NAMALWA (cell line): Measurements from ENCODE around the gene MVB12B.

Experiments used
- DNase-seq: peaks from one replicate; pipeline ENCODE4 v3.0.0-alpha.2; 2015; ENCODE audit warnings: low spot score

The MVB12B gene

GRCh38 chr9:126431077-126431742 is 104.6 kb downstream of the MVB12B start:
- DNase-seq = no peak

DNA sequence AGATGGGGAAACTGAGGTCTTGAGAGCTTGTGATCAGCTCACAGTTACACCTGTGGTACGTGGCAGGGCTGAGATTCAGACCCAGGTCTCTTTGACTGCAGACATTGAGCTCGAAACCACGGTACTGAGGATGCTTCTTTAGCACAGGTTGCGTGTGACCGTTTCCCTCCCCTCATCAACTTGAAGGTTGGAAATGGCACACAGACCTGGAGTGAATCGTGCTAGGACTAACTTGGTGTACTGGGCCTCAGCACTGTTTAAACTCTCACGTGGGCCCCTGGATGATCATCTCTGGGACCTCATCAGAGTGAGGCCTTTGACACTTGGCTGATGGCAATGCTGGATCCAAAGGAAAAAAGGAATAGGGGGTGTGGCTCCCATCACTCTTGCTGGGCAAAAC is 106.0 kb downstream of the MVB12B start:
- no peak for DNase-seq

- no peak for DNase-seq
These were observed 108.5 kb downstream of the MVB12B start for GRCh38 chr9:126435105-126435504.

DNA sequence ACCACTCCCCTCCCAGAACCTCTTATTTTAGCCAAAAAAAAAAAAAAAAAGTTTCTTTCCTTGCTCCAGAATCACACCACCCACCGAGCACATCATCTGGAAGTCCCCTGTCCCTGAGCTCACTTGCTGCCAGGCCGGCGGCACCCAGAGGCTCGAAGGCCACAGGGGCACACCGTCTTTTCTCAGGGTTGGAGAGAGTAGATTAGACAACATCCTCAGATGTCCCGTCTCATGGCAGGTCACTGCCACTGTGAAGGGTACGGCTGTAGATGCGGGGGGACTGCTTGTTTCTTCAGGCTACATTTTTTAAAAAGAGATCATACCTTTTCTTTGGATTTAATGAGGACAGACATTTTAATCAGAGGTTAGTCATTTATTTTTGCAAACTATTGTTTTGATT is 109.0 kb downstream of the MVB12B start:
- no peak for DNase-seq

DNA sequence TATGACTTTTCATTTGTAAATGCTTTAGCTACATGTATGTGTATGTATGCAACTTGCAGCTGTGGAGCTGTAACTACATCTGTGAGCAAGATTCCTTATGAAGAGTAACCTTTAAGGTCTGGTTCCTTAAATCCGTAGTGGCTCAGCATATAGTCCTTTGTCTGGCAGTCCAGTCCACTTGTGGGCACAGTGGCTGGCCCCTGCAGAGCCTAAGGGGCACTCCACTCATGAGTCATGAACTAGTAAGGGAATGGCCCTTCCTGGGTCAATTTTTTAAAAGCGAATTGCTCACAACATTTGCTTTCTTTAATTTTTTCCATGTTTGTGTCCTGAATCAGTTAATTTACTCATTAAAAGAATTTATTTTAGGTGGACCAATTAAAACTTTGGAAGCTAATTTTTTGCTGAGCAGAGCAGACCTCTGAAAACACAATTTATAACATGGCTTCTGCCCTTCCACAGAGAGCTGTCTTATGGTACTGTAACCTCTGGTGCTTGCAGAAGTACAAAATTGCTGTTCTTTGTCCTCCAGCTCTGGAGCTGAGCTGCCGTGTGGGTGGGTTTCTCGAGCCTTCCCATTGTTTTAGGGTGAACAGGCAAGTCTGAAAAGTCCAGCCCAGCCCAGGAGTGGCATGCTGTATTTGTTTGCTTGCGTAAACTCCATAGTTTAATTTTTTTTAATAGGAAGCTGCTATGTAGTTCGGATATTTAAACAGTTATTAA is 110.1 kb downstream of the MVB12B start:
- no peak for DNase-seq

GRCh38 chr9:126437268-126437666 is 110.6 kb downstream of the MVB12B start:
- DNase-seq = no peak

DNA sequence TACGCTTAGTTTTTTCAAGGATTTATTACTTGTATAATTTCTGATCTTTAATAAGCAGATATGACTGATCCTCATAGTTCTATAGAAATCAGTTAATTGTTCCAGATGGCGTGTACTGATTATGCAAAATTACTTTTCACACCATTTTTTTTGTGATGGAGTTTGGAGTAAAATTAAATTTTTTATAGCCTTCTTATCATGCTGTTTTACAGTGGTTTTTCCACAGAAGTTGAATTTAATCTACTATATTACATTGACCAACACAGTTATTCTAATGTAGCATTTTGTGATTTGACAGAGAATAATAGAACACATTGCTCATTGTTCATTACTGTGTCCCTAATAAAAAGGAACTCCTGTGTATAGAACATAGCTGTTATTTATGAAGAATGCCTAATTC is 111.1 kb downstream of the MVB12B start:
- no peak for DNase-seq

DNA sequence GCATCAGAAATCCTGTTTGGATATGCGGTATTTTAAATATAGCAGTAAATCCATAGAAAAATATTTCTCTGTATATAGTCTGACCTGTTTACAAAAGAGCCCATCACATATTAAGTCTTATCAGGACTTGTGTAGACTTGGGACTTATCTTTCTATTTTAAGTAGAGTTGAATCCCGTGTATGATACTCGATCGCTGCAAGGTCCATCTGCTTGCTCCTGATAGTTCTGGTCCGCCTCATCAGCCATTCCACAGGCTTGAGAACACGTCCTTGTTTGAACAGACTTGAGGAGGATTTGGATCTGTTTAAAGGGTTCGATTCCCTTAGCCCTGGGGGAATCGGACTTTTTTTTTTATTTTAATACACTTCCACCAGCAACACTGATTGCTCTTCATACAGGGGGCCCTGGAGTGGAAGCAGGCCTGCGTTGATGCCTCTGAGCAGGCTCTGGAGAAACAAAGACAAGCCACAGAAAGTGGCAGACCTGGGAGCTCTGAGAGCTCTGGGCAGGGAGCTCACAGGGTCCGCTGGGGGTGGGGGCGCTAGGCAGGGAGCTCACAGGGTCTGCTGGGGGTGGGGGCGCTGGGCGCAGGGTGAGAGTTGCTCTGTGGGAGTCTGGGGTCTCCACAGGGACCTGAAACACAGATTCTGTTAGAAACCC is 112.2 kb downstream of the MVB12B start:
- DNase-seq = no peak

- DNase-seq = no peak
These were observed 112.8 kb downstream of the MVB12B start for GRCh38 chr9:126439402-126439765.

DNA sequence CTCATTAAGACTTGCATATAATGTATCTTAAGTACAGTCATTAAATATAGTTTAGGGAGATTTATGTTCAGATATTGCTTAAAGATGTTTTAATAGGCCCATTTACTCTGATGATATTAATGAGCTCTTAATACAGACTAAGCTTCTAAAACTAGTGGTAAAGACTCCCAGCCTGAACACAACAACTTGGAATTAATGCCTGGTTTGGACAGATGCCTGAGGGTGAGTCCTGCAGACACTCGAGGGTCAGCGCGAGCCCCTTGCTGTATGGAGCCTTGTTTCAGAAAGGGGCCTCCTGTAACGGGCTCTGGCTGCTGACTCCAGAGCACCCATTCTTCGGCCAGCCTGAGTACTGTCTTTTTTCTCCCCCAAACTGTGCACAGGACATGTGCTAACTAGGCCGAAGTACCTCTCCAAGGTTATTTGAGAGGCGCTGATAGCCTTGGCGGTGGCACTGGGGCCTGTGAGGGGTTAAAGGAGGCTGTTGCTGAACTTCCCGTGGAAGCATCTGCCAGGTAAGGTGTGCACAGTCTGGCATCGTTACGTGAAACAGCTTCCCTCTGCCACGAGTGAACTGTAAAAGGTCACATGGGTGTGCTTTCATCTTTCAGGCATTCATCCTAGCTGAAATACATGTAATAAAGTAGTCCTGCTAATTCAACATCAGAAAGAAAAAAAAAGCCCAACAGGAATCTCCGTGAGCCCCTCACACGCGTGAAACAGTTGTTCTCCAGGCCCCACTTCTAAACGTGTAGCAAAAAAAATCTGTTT is 113.4 kb downstream of the MVB12B start:
- no peak for DNase-seq

DNA sequence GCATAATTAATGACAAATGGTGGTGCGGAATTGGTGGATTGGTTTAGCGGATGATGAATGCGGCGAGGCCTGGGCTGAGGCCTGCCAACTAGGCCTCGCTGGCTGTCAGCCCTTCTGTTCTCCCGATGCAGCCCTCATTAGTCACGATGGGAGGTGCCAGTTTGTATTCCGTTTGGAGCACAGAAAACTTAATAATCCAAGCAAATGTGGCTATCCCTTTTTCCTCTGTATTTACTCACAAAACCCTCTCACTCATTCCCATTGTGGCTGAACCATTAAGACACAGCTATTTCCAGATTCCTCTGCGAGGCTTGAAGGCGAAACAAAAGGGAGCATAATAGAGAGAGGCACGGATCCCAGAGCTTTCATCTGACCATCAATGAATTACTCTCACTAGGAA is 114.3 kb downstream of the MVB12B start:
- no peak for DNase-seq

GRCh38 chr9:126442636-126443035 is 116.0 kb downstream of the MVB12B start:
- DNase-seq = no peak

DNA sequence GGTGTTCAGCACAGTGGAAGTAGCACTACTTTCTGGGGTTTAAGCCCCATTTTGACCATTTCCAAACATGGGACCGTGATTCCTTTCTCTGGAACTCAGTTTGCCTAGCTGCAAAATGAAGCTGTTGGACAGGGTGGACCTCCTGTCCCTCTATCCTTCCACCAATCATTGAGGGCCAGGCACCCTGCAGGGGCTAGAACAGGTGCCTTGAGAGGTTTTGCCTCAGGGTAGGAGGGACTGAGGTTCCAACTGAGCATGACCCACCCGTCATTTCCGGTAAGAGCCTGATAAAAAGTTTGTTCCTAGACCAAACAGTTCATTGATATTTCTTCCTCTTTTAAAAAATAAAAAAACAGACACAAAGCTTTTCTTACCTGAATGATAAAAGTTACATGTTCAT is 116.5 kb downstream of the MVB12B start:
- DNase-seq = no peak

GRCh38 chr9:126448136-126448535 is 121.5 kb downstream of the MVB12B start:
- no peak for DNase-seq

GRCh38 chr9:126448865-126449577 is 122.4 kb downstream of the MVB12B start:
- no peak for DNase-seq

GRCh38 chr9:126449725-126450667 is 123.4 kb downstream of the MVB12B start:
- DNase-seq = no peak

GRCh38 chr9:126450668-126451205 is 124.1 kb downstream of the MVB12B start:
- DNase-seq = no peak

- DNase-seq = no peak
These were observed 124.8 kb downstream of the MVB12B start for GRCh38 chr9:126451316-126451885.

- DNase-seq = no peak
These were observed 125.5 kb downstream of the MVB12B start for GRCh38 chr9:126452106-126452505.
